Activated CD4-positive, alpha-beta T cell treated with anti-CD3 and anti-CD28 coated beads for 1 hour (primary cell): Measurements from ENCODE around the gene FDXACB1.
A peak's percentile ranks its signal among the peaks of the same experiment; 100 is the strongest.
"Not testable (repeated sequence)": the region's sequence is repeated elsewhere in the genome, so short reads cannot be mapped to it uniquely, and the experiment has no call there.

Experiments used
- DNase-seq: peaks from one replicate; pipeline ENCODE4 v3.0.0-alpha.2; 2020

Gene FDXACB1

GRCh38 chr11:111908639-111909305 lies 29.8 kb upstream of the FDXACB1 start:
- DNase-seq, result no peak

DNA sequence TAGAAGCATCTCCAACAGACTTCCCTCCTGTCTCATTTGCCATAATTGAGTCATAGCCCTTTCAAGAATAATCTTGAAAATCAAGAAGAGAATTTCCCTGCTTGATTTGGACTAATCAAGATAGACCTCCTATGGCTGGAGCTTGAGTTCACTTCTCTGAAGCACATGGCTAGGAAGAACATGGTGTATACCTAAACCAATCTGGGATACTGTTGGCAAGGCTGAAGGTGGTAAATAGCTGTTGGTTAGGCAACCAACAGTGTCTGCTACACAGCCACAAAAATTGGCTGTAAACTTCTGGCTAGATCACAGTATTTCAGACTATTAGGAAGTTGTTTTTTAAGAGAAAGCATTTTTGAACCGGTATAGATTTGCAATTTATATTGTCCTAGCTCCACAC lies 27.7 kb upstream of the FDXACB1 start:
- DNase-seq, result no peak

GRCh38 chr11:111905411-111905810 lies 26.4 kb upstream of the FDXACB1 start:
- DNase-seq, result no peak

DNA sequence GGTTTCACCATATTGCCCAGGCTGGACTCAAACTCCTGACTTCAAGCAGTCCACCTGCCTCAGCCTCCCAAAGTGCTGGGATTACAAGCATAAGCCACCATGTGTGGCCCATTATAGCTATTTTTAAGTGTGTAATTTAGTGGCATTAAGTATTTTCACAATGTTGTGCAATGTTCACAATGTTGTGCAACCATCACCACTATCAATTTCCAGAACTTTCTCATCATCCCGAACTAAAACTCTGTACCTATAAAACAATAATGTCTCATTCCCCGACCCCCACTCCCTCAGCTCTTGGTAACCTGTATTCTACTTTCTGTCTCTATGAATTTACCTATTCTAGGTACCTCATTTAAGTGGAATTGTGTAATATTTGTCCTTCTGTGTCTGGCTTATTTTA lies 7.9 kb upstream of the FDXACB1 start:
- DNase-seq, result no peak

GRCh38 chr11:111886032-111886431 lies 7.1 kb upstream of the FDXACB1 start:
- no peak for DNase-seq

GRCh38 chr11:111885053-111885452 lies 6.1 kb upstream of the FDXACB1 start:
- DNase-seq, result not testable (repeated sequence)

DNA sequence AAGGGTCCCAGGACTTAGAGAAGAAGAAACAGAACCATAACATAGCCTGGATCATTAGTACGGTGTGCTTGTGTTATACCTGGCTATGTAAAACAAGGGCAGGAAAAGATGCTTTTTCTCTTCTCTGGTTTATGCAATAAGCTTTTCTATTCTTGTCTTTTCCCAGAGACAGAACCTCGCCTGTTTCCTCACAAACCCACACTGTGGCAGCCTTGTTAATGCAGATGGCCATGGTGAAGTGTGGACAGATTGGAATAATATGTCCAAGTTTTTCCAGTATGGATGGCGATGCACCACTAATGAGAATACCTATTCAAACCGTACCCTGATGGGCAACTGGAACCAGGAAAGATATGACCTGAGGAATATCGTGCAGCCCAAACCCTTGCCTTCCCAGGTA lies 3.2 kb upstream of the FDXACB1 start:
- DNase-seq, result no peak

DNA sequence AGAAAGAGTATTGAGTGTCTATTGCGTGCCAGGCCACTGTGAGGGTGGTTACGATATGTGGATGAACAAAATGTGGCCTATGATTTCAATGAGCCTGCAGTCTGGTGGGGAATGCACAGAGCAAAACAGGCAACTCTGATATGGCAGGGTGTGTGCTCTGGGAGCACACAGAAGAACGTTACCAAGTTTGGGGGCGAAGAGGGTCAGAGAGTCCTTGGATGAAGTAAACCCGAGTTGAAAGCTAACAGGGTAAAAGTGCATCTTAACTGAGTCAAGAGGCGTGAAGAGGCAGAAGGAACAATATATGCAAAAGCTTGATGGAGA lies 634 bp upstream of the FDXACB1 start:
- DNase-seq, result no peak

DNA sequence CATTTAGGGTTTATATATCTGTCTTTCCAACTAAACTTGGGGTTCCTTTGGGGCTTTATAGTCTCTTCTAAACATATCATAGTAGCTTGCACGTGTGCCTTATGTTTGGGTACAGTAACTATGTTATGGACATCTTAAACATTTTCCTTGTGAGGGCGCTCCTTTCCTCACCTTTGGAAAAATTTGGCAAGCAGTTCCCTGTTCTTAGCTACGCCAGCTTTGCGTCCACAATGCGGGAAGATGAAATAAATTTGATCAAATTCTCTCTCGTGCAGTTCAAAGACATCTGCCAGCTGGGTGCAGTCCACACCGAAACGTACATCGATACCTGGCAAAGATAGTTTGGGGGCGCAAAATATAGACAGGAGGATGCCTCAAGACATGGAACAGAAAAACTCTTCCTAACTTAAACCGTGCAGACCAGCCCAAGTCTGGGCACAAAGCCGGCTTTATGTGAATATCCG lies 548 bp downstream of the FDXACB1 start:
- DNase-seq, result no peak

DNA sequence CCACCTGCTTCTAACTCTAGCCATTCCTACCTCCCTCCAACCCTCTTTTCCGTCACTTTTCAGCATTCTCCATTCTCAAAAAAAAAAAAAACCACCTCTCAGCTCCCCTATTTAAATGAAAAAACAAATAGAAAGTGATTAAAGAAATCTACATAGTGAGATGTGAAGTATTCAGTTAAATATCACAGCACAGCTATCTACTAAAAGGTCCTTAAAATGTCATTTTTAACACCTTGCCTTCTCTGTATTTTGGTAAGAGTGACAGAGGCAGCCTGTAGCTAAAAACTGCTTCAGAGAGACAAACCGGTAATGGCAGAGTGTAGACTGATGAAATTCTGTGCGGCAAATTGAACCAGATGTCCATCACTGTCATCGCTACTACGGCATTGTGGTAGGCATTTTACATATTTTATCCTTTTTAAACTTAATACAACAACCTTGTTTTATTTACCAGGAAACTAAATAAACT lies 7.2 kb downstream of the FDXACB1 start:
- DNase-seq, result no peak

DNA sequence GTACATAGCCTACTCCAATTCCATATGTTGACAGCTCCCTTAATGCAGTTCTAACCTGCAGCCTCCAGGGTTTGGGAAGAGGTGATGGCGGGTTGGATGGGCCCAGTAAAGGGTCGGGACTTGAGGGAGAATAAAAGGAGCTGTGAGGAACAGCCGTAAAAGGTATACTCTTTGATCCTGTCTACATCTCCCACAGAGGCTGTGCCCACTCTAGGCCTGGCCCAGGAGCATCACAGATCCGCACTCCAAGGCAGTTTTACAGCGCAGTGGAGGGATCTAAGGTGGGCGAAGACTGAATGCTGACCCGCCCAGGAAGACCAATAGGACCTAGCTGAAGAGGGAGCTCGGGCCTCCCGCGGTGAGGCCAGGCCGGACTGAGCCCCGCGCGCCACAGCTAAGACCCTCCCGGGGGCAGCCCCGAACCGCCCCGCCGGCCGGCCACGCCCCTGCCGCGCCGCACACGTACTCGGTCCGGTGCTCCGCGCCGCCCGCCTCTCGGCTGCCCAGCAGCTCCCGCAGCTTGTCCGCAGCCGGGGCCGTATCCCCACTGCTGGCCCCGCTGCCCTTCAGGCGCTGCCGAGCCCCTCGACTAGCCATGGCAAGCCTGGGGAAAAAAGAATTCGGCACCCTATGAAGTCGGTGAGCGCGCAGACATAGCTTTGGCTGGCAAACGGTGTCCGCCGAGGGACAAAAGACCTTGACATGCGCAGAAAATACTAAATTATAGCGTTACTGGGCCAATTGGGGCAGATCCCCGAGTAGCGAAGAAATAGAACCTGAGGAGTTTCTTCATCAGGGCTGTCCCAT lies 7.9 kb downstream of the FDXACB1 start, which contains the start of gene ALG9:
TSS of gene ALG9 (minus strand) at position 696 of the 807 bp plus-strand sequence. CDS start at position 597, 99 bp downstream.
- peak; percentile 79 for DNase-seq

GRCh38 chr11:111870522-111870885 lies 8.5 kb downstream of the FDXACB1 start:
- no peak for DNase-seq

GRCh38 chr11:111870113-111870512 lies 8.9 kb downstream of the FDXACB1 start:
- DNase-seq, result no peak

DNA sequence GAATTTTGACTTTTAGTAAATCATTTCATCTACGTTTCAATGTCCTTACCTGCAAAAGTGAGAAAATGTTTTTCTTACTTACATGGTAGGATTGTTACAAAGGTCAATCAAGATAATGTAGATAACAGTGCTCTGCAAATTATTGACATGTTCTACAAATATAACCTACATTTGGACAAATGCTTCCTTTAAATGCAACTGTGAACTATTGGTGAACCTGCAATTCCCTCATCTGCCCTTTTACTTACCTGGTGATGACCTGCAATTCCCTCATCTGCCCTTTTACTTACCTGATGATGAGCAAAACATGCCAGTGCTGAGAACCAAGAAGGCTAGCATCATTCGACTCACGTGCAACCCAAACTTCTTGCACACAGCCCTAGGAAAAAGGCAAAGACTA lies 18.7 kb downstream of the FDXACB1 start:
- no peak for DNase-seq

DNA sequence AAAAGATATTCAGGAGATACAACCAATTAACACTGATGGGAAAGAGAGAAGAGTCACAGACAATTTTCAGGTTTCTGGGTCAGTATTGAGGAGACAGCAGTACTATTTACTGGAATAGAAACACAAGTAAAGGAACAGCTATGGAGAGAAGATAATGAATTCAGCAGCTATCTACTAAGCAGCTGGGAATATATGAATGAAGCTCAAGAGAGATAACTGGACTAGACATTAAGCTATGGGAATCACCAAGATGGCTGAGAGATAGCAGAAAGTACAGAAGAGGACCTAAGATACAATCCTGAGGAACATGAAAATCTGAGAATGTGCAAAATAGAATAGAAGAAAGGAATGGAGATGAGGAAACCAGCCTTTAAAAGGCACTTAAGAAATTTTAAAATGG lies 23.5 kb downstream of the FDXACB1 start:
- no peak for DNase-seq

DNA sequence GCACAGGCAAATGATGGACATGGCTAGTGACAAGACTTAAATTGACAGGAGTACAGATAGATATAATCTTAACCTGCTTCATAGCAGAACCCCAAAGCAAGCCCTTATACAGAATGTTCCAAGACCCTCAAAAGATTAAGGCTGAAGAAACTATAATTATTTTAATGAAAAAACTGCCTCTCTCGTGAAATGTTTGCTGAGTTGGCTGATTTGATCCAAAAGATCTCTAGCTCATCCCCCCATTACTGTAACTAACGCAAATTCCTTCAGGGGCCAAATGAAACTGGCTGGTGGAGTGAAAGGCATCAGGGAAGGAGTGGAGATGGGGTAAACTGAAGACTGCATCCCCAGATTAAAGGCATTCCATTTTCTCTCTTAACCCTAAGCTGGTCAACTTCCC lies 26.9 kb downstream of the FDXACB1 start:
- DNase-seq, result no peak

- no peak for DNase-seq
Measured at GRCh38 chr11:111851636-111852035, 27.3 kb downstream of the FDXACB1 start.

- DNase-seq, result no peak
Measured at GRCh38 chr11:111851067-111851466, 27.9 kb downstream of the FDXACB1 start.

- no peak for DNase-seq
Measured at GRCh38 chr11:111849631-111850030, 29.3 kb downstream of the FDXACB1 start.

GRCh38 chr11:111846636-111847035 lies 32.3 kb downstream of the FDXACB1 start:
- DNase-seq, result no peak

- DNase-seq, result no peak
Measured at GRCh38 chr11:111846063-111846462, 32.9 kb downstream of the FDXACB1 start.

DNA sequence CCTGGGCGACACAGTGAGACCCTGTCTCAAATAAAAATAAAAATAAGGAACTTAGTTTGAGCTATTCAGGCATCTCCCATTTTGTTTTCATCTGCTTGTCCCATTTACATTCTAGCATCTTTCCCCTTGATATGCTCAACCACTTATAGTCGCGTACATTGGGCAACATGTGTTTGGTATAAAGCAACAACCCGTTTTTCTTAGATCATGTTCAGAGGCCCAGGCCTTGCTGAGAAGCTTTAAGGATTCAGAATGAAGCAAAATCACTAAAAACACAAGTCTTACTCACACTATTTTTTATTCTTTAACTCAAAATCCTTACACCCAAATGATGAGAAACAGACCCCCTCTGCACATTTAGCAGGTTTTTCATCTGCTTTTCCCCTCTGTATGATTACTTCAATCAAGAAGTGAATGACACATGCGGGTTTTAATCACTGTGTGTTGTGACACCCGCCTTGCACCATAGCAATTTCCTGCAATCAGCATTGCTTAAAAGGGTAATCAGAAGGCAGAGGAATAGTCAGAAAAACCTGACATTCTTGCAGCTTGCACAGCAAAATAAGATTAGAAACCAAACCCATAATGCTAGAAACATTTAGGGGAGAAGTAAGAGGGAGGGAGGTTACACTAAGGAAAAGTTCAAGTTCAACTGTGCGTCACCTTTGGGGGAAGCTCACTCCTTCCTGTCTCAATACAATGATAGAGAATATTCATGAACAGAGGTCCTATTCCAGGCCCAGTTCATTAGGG lies 33.5 kb downstream of the FDXACB1 start:
- DNase-seq, result no peak

DNA sequence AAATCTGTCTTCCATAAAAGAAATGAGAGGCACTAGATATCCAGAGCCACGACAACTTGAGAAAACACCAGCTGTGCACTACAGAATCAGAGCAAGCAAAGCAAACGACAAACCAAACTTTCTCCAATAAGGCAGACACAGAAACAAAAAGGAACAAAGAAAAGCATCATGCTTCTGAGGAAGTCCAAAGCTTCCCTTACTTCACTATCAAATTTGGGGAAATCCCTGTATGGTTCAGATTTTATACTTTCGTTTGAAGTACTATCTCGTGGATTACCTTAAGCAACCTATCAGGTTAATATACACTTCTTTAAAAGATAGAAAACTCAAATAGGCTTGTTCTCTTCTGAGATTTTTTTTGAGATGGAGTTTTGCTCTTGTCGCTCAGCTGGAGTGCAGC lies 35.3 kb downstream of the FDXACB1 start:
- no peak for DNase-seq
